ENCODE results near the gene MAP3K9. TPM values are rescaled to one million over a fixed set of nuclear protein-coding genes. Genes with fewer than 3 reads are reported as not detected.

The MAP3K9 gene
- total and polyA plus RNA-seq, 8 donors = 0.46 to 11.0 (median 7.1) TPM

- DNase-seq = no peak
- Histone ChIP-seq H3K27me3 (no peaks in the 10 kb centered on the region), H3K4me1 (peaks cover 0 to 18% (median 5%) of the 10 kb centered on the region in 4 donors), H3K9me3 (no peaks in the 10 kb centered on the region), H3K4me3 (no peak overlapping the region), H3K27ac (no peak overlapping the region), H3K36me3 (no peaks in the 10 kb centered on the region)
- intact Hi-C loops (cut with DNase I; ENCODE audit: low total_unique reads) = no loop called here
- 69 to 98% (median 94%) methylated on average over 2 of the region's 2 CpGs for WGBS, 5 donors
- TF ChIP-seq POLR2AphosphoS5 (IDR thresholded peaks at IDR 0.05) = no peak
- no peak for TF ChIP-seq CTCF (IDR thresholded peaks at IDR 0.05)
- no peak for TF ChIP-seq EP300 (IDR thresholded peaks at IDR 0.05)
- no peak for TF ChIP-seq POLR2A (IDR thresholded peaks at IDR 0.05)
Measured at GRCh38 chr14:70784886-70785285, 24.4 kb downstream of the MAP3K9 start.

GRCh38 chr14:70782361-70782760 is 27.0 kb downstream of the MAP3K9 start:
- peaks cover 0 to 18% (median 5%) of the 10 kb centered on the region in 4 donors for H3K4me1 ChIP-seq
- no peaks in the 10 kb centered on the region for H3K36me3 ChIP-seq
- no peaks in the 10 kb centered on the region for H3K9me3 ChIP-seq
- no peak overlapping the region for H3K27ac ChIP-seq
- TF ChIP-seq POLR2A (IDR thresholded peaks at IDR 0.05) (no peak), POLR2AphosphoS5 (IDR thresholded peaks at IDR 0.05) (no peak), CTCF (IDR thresholded peaks at IDR 0.05) (no peak), EP300 (IDR thresholded peaks at IDR 0.05) (no peak)
- no peak for DNase-seq
- intact Hi-C loops (cut with DNase I; ENCODE audit: low total_unique reads) = no loop called here
- WGBS, 5 donors = 54 to 92% (median 77%) methylated on average over 2 of the region's 2 CpGs
- H3K4me3 ChIP-seq = no peak overlapping the region
- H3K27me3 ChIP-seq = no peaks in the 10 kb centered on the region

- H3K9me3 ChIP-seq = no peaks in the 10 kb centered on the region
- peak; percentile 41 to 53 for DNase-seq
- H3K4me1 ChIP-seq = peaks cover 0 to 18% (median 5%) of the 10 kb centered on the region in 4 donors
- 25 to 41% (median 35%) methylated on average over 9 of the region's 9 CpGs for WGBS, 5 donors
- intact Hi-C loops (cut with DNase I; ENCODE audit: low total_unique reads) = no loop called here
- no peaks in the 10 kb centered on the region for H3K27me3 ChIP-seq
- H3K4me3 ChIP-seq = no peak overlapping the region
- TF ChIP-seq POLR2A (IDR thresholded peaks at IDR 0.05) = no peak
- no peak for TF ChIP-seq CTCF (IDR thresholded peaks at IDR 0.05)
- no peak for TF ChIP-seq EP300 (IDR thresholded peaks at IDR 0.05)
- TF ChIP-seq POLR2AphosphoS5 (IDR thresholded peaks at IDR 0.05) = no peak
- no peaks in the 10 kb centered on the region for H3K36me3 ChIP-seq
- no peak overlapping the region for H3K27ac ChIP-seq
Measured at GRCh38 chr14:70780396-70781075, 28.8 kb downstream of the MAP3K9 start.

GRCh38 chr14:70779667-70780066 is 29.6 kb downstream of the MAP3K9 start:
- no peak overlapping the region for H3K27ac ChIP-seq
- DNase-seq = no peak
- H3K4me1 ChIP-seq = peaks cover 0 to 18% (median 5%) of the 10 kb centered on the region in 4 donors
- H3K36me3 ChIP-seq = no peaks in the 10 kb centered on the region
- no peaks in the 10 kb centered on the region for H3K27me3 ChIP-seq
- no peak overlapping the region for H3K4me3 ChIP-seq
- intact Hi-C loops (cut with DNase I; ENCODE audit: low total_unique reads) = no loop called here
- no peak for TF ChIP-seq EP300 (IDR thresholded peaks at IDR 0.05)
- no peak for TF ChIP-seq POLR2AphosphoS5 (IDR thresholded peaks at IDR 0.05)
- TF ChIP-seq POLR2A (IDR thresholded peaks at IDR 0.05) = no peak
- no peak for TF ChIP-seq CTCF (IDR thresholded peaks at IDR 0.05)
- no peaks in the 10 kb centered on the region for H3K9me3 ChIP-seq
- 84 to 93% (median 91%) methylated on average over 4 of the region's 4 CpGs for WGBS, 5 donors

Data from stomach (tissue), 9 donors.